Right ventricle myocardium superior (tissue), 1 donor: ENCODE results near the gene CNDP1. TPM values are rescaled to one million over a fixed set of nuclear protein-coding genes. Genes with fewer than 3 reads are reported as not detected.
"Not testable (repeated sequence)": the region's sequence is repeated elsewhere in the genome, so short reads cannot be mapped to it uniquely, and the experiment has no call there.

ENCODE experiments used
- ATAC-seq: fragments of 200-7000 bp; cut with Tn5 transposase; one replicate; pipeline ENCODE4 v1.9.1; 2020; ENCODE audit warnings: mild to moderate bottlenecking; ENCODE audit not compliant: poor library complexity
- DNase-seq: peaks from one replicate; pipeline ENCODE4 v3.0.0-alpha.2; 2020
- intact Hi-C: fragments of 100-400 bp; cut with DNase I; formaldehyde crosslinking; loops from one replicate; pipeline ENCODE4 v1.11.2; 2022
- total RNA-seq: library from RNA; stranded (reverse); fragmentation: NEBNext Ultra II Directional; extraction: Animal tissue kit (Norgen Biotek cat#: 25700); gene quantifications from one replicate; pipeline ENCODE4 v1.2.1, GENCODE V29; 2021
- donor health status: DM: no; HTN: yes; CAD: no; lungs with severe emphysema.

Gene CNDP1
- total RNA-seq, 1 donor from 2014 or later: not detected

- ATAC-seq, DNase-seq, intact Hi-C loops: not testable (repeated sequence)
Observed at GRCh38 chr18:74500774-74501173, 33.5 kb upstream of the CNDP1 start.

- ATAC-seq (no peak), DNase-seq (no peak)
- intact Hi-C loops: no loop called here
Observed at GRCh38 chr18:74501386-74501785, 32.9 kb upstream of the CNDP1 start.

- ATAC-seq: no peak
- intact Hi-C loops: no loop called here
- no peak for DNase-seq
Observed at GRCh38 chr18:74503137-74503536, 31.2 kb upstream of the CNDP1 start.

DNA sequence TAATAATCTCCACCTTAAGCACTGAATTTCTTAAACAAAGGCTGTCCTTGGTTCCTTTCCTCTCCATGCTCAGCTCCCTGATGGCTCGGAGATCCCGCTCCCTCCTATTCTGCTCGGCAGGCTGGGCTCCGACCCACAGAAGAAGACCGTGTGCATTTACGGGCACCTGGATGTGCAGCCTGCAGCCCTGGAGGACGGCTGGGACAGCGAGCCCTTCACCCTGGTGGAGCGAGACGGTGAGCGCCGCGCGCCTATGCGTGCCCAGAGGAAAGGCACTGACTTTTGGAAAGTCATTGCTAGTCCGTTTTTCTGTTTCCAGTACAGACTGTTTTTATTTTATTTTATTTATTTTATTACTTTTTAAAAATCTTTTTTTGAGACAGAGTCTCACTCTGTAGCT is 28.5 kb upstream of the CNDP1 start:
- DNase-seq: no peak
- ATAC-seq: no peak
- intact Hi-C loops: no loop called here

DNA sequence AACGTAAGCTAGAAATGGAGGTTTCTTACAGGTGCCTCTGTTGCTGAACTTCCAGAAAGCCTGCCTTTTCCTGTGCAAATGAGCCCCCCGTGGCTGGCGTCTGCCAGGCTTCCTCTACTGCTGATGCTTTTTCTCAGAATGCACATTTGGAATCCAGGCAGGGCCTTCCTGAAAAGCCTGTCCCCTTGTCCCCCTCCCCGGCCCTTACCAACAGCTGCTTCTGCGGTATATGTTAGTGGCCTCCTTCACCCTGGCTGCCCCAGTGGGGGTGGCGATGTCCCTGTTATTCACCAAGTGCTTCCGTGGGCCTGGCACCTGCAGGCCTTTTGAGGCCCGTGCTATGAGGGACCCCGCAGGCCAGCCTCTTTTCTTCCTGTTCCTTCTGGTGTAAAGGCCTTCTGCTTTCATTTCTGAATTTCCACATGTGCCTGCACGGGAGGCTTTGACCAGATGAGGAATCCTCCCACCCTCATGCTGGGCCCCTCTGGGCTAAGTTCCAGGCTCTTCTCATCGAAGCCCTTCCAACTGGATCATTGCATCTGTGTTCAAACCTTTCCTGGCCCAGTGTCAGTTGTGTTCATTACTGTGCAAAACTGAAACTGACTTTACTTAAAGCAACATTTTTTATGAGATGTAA is 27.7 kb upstream of the CNDP1 start:
- no peak for DNase-seq
- intact Hi-C loops: no loop called here
- ATAC-seq: no peak

- intact Hi-C loops: no loop called here
- no peak for DNase-seq
- no peak for ATAC-seq
Observed at GRCh38 chr18:74507097-74507881, 27.0 kb upstream of the CNDP1 start.

DNA sequence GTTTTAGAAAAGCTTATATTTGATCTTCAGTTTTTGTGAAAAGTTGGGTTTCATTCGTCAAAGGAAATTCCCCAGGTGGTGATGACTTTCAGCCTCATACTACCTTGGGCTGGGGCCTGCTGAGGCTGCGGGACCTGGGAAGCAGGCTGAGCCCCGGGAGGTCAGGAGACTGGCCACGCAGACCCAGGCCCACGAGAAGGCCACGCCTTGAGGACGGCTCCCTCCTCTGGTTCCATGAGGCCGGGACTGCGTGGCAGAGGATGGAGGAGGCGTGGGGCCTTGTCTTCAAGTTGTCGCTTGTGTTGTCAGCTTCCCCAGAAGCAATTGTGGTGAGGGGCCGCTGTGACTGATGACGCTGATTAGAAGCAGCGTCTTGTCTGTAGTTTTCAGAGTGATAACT is 26.4 kb upstream of the CNDP1 start:
- intact Hi-C loops: no loop called here
- DNase-seq: no peak

DNA sequence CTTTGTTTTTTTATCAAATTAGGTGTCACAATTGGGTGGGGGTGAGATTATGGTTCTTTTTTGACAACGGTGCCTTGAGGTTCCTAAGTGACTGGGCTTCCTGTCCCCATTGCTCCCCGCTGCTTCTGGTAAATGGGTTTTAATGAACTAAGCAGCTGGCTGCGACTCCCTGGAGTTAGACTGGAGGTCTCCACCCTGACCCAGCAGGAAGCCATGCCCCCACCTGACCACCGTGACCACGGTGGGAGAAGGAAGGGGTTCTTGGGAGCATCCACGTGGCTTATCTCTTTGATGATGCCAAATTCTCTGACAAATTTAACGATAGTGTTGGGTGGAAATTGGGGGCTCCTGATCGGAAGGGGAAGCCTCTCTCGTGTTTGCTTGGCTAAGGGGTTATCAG is 25.9 kb upstream of the CNDP1 start:
- intact Hi-C loops: no loop called here

More for the DNA sequence above, 26.4 kb upstream of the CNDP1 start:
- ATAC-seq: no peak

DNA sequence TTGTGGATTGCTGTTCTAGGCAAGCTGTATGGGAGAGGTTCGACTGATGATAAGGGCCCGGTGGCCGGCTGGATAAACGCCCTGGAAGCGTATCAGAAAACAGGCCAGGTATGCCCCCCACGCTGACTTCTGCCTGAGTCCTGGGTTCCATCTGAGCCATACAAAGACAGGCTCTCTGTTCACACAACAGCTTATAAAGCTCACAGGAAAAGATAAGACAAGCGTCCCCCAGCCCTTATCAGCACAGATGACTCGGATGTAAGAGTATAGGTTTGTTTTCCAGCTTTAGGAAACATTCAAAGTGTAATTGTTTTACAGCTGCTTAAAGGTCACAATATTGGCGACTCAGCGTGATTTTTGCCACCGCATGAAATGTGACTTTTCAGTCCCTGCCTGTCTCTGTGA is 25.5 kb upstream of the CNDP1 start:
- DNase-seq (no peak), ATAC-seq (no peak)
- intact Hi-C loops: no loop called here

More for the DNA sequence above, 25.9 kb upstream of the CNDP1 start:
- no peak for ATAC-seq
- DNase-seq: no peak

- no peak for ATAC-seq
- intact Hi-C loops: no loop called here
- no peak for DNase-seq
Observed at GRCh38 chr18:74509856-74510769, 24.2 kb upstream of the CNDP1 start.

DNA sequence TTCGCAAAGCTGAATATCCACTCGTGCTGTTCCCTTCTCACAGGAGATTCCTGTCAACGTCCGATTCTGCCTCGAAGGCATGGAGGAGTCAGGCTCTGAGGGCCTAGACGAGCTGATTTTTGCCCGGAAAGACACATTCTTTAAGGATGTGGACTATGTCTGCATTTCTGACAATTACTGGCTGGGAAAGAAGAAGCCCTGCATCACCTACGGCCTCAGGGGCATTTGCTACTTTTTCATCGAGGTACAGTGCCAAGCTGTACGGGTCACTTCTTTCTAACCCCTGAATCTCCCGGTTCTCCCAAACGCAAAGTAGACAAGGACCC is 23.6 kb upstream of the CNDP1 start:
- DNase-seq: no peak
- ATAC-seq: no peak
- intact Hi-C loops: no loop called here

- ATAC-seq (no peak), DNase-seq (no peak)
- intact Hi-C loops: no loop called here
Observed at GRCh38 chr18:74511823-74512222, 22.5 kb upstream of the CNDP1 start.

DNA sequence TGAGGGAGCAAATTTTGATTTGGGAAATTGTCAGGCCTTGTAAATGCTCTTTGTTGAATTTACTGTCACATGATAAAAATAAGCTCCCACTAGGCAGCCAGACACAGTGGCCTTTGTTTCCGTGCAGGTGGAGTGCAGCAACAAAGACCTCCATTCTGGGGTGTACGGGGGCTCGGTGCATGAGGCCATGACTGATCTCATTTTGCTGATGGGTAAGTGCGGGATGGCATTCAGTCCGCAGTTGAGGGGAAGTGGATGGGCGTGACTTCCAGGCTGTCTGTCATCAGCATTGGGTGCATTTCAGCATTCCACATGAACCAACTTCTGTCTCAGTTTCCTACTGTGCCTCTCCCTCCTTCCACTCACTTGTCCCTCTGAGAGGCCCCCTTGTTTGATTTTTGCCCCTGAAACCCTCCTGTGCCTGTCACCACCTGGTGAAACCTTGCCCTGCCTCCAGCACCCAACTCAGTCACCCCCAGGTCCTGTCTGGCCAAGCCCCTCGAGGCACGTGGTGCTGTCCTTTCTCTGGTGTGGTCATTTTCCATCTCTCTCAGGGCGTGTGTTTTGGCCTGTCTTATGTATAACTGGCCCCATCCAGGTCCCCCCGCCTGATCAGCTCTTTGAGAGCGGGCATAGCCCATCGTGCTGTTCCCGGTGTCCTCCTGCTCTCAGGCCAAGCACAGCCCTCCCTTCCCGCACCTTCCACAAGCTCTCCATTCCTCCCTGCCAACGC is 21.8 kb upstream of the CNDP1 start:
- intact Hi-C loops: no loop called here
- no peak for ATAC-seq
- DNase-seq: no peak

GRCh38 chr18:74513149-74513882 is 21.0 kb upstream of the CNDP1 start:
- ATAC-seq (no peak), DNase-seq (no peak)
- intact Hi-C loops: no loop called here

GRCh38 chr18:74513883-74514205 is 20.5 kb upstream of the CNDP1 start:
- no peak for DNase-seq
- intact Hi-C loops: no loop called here
- ATAC-seq: no peak

DNA sequence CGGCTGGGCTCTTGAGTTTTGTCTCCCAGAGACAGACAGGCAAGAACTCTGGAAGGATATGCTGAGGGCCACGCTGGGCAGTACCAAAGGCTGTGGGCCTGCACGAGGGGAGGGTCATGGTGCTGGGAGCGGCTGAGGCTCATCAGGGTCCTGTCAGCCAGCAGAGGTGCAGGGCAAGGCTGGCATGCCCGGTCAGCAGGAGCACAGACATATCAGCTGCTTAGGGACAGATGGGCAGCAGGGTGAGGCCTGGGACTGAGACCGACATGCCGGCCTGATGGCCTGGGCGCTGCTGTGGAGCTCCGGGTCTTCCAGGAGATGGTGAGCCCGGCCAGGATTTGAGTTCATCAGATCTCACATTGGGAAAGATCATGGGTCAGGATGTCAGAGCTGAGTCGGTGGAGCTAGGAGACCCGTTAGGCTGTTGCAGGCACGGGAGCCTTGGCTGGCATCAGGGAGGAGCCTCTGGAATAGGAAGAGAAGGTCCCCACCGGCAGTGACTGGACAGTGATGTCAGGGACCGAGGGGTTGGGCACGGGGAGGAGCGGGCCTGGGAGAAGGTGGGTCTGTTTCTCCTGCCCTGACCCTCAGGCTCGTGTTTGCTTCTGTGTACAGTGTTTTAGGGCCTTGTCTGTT is 19.3 kb upstream of the CNDP1 start:
- ATAC-seq (no peak), DNase-seq (no peak)
- intact Hi-C loops: no loop called here

GRCh38 chr18:74515620-74516231 is 18.6 kb upstream of the CNDP1 start:
- DNase-seq (no peak), ATAC-seq (no peak)
- intact Hi-C loops: no loop called here
